ENCODE data around the gene TNFAIP8.

The TNFAIP8 gene

DNA sequence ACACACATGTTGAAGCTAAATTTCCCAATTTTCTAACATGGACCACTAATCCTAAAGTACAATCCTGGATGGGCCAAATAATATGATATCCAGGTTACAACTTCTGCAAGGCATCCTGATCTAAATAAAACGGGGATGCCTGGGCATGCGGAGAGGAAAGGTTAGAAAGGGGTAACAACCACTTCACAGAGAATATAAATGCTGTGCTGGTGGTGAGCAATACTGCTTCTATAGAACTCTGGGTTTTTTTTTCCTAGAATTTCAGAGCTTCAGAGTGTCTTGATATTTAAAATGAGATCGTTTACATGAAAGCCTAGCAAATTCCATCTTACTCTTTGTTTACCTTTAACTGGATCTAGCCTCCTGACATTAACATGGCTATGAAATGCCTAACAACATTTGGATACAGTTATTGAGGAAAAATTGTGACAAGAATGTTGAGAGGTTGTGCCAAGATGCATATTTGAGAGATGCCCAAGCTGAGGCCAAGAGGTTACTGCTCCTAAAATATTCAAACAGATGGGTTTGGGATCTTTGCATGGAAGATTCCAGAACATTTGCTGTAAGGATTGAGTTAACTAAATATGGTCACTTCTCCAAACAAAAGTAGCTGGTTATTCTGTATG lies 22.4 kb downstream of the TNFAIP8 start:
- intact Hi-C loops (cut with DNase I; ENCODE audit: low total_unique reads): no loop called here
- no peak overlapping the region for H3K4me3 ChIP-seq
- H3K27ac ChIP-seq: peak overlapping the region; percentile 44 to 75
- TF ChIP-seq, protein P1, sequence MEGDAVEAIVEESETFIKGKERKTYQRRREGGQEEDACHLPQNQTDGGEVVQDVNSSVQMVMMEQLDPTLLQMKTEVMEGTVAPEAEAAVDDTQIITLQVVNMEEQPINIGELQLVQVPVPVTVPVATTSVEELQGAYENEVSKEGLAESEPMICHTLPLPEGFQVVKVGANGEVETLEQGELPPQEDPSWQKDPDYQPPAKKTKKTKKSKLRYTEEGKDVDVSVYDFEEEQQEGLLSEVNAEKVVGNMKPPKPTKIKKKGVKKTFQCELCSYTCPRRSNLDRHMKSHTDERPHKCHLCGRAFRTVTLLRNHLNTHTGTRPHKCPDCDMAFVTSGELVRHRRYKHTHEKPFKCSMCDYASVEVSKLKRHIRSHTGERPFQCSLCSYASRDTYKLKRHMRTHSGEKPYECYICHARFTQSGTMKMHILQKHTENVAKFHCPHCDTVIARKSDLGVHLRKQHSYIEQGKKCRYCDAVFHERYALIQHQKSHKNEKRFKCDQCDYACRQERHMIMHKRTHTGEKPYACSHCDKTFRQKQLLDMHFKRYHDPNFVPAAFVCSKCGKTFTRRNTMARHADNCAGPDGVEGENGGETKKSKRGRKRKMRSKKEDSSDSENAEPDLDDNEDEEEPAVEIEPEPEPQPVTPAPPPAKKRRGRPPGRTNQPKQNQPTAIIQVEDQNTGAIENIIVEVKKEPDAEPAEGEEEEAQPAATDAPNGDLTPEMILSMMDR (IDR thresholded peaks at IDR 0.05): no peak
- H3K27me3 ChIP-seq: no peaks in the 10 kb centered on the region
- no peaks in the 10 kb centered on the region for H3K36me3 ChIP-seq
- no peaks in the 10 kb centered on the region for H3K9me3 ChIP-seq
- DNase-seq: no peak
- H3K4me1 ChIP-seq: peaks cover 0 to 86% (median 16%) of the 10 kb centered on the region in 4 donors

DNA sequence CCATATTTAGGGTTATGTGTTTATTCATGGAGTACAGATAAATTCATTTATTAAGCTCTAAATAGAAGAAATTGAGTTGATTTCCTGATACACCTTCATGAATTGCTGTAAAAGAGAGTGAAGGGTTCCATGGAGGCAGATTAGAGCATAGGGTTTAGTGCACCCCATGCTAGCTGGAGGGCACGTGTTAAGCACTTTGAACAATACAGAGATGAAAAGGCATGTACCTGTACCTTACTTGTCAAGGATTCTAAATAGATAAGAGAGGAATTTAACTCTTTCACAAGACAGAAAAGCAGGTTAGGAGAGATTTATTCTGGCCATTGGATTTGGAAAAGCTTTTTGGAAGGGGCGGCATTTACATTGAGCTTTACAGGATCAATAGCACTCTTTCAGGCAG lies 23.3 kb downstream of the TNFAIP8 start:
- Histone ChIP-seq H3K9me3 (no peaks in the 10 kb centered on the region), H3K4me1 (peaks cover 0 to 91% (median 14%) of the 10 kb centered on the region in 4 donors), H3K27ac (peak overlapping the region; percentile 44 to 75), H3K4me3 (no peak overlapping the region), H3K27me3 (no peaks in the 10 kb centered on the region), H3K36me3 (no peaks in the 10 kb centered on the region)
- TF ChIP-seq, protein P1 (IDR thresholded peaks at IDR 0.05): no peak
- DNase-seq: no peak
- intact Hi-C loops (cut with DNase I; ENCODE audit: low total_unique reads): no loop called here

DNA sequence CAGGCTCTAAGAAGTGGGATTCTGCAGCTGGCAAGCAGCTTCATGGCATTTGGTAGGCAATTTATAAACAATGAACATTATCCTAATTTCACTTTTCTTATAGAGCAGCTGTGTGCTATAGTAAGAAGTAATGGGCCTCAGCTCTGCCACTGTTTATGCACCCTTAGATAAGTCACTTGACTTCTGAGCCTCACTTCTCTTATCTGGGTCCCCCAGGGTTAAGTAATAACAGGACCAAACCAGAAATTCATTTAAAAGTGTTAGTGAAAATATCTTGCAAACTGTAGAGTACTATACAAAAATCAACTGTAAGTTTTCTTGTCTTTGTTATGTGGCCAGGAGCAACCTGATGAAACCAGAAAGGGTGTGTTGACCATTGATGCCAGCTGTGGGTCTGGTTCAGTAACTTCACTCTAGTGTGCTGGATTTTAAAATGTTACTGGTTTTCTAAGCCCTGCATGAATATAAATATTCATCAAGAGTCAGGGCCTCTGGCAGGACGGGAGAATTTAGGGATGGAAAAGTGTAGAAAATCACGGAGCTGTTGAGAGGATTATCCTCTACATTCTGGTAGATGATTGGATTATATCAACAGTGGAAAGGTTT lies 24.2 kb downstream of the TNFAIP8 start:
- no peaks in the 10 kb centered on the region for H3K9me3 ChIP-seq
- peaks cover 0 to 86% (median 15%) of the 10 kb centered on the region in 4 donors for H3K4me1 ChIP-seq
- DNase-seq: no peak
- H3K27ac ChIP-seq: peak overlapping the region; percentile 27 to 75
- H3K4me3 ChIP-seq: no peak overlapping the region
- no peaks in the 10 kb centered on the region for H3K36me3 ChIP-seq
- H3K27me3 ChIP-seq: no peaks in the 10 kb centered on the region
- intact Hi-C loops (cut with DNase I; ENCODE audit: low total_unique reads): no loop called here
- TF ChIP-seq, protein P1 (IDR thresholded peaks at IDR 0.05): no peak

DNA sequence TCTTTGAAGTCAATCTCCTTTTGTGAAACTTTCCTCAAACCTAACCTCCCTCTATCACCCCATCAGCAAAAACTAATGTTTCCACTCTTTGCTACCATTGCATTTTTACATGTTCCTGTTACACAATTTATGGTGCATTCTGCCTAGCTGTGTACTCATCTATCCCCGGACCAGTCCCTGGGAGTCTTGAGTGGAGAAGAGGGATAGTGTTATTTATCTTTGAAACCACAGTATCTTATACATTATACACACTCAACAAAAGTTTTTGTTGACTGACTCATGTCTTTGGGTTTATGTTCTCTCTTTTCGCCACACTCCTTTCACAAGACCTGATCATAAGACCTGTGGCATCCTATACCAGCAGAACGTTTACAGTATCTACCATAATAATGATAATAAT lies 26.4 kb downstream of the TNFAIP8 start:
- H3K27me3 ChIP-seq: no peaks in the 10 kb centered on the region
- H3K27ac ChIP-seq: no peak overlapping the region
- H3K9me3 ChIP-seq: no peaks in the 10 kb centered on the region
- intact Hi-C loops (cut with DNase I; ENCODE audit: low total_unique reads): no loop called here
- no peaks in the 10 kb centered on the region for H3K36me3 ChIP-seq
- H3K4me3 ChIP-seq: no peak overlapping the region
- no peak for DNase-seq
- TF ChIP-seq, protein P1 (IDR thresholded peaks at IDR 0.05): no peak
- peaks cover 0 to 88% (median 29%) of the 10 kb centered on the region in 4 donors for H3K4me1 ChIP-seq

DNA sequence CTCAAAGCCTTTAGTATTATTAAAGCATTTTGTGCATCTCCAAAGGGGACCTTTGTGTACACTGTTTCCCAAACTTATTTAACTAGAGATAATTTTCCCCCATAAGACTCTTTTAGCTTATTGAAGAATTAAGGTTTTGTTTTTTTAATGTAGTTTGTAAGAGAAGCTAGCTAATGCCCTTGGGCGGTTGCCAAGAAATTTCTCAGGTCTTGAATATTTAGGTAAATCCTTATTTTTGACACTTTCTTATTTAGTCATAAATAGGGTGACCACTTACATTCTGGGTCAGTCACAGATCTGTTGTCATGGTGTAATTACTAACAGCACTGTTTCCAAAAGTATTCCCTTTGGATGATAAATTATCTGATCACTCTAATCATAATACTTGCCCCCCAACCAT lies 27.2 kb downstream of the TNFAIP8 start:
- no peaks in the 10 kb centered on the region for H3K9me3 ChIP-seq
- TF ChIP-seq, protein P1 (IDR thresholded peaks at IDR 0.05): no peak
- no peaks in the 10 kb centered on the region for H3K27me3 ChIP-seq
- H3K4me1 ChIP-seq: peaks cover 0 to 88% (median 33%) of the 10 kb centered on the region in 4 donors
- no peaks in the 10 kb centered on the region for H3K36me3 ChIP-seq
- H3K27ac ChIP-seq: peak overlapping the region in 1 of 2 donors; percentile 73
- no peak overlapping the region for H3K4me3 ChIP-seq
- intact Hi-C loops (cut with DNase I; ENCODE audit: low total_unique reads): no loop called here
- no peak for DNase-seq
